LNCaP clone FGC (cell line): ENCODE results near the gene SLC9A5.
A peak's percentile ranks its signal among the peaks of the same experiment; 100 is the strongest.

ENCODE experiments used
- DNase-seq: peaks from one replicate; pipeline ENCODE4 v3.0.0-alpha.2; 2011; ENCODE audit warnings: low read depth
- H3K4me3 ChIP-seq: 2 replicates; pipeline ENCODE4 v1.5.1; 2011; ENCODE audit warnings: mild to moderate bottlenecking, low read depth, low read length, control low read depth
- CTCF ChIP-seq: IDR thresholded peaks from 2 replicates; pipeline ENCODE4 v1.5.1; 2012; ENCODE audit warnings: mild to moderate bottlenecking; ENCODE audit not compliant: control insufficient read depth, insufficient read depth; ENCODE audit errors: extremely low read depth

Gene SLC9A5

DNA sequence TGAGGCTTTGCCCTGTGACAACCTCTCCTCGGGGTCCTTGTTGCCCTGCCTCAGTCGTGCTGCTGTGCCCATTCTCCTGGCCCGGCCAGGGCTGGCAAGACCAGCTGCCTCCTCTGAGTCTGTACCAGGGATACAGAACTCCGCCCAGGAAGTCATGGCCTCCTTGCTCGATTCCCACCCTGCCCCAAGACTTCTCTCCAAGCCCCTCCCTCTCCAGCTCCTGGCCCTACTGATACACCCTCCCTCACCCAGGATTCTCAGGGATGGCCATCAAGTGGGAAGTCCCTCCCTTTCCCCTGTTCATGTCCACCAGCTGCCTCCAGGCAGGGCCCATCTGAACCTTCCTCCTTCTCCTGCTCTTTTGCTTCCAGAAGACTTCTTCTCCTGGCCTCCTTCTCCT is 33.1 kb upstream of the SLC9A5 start:
- H3K4me3 ChIP-seq = no peak overlapping the region
- TF ChIP-seq CTCF = no peak
- DNase-seq = no peak

DNA sequence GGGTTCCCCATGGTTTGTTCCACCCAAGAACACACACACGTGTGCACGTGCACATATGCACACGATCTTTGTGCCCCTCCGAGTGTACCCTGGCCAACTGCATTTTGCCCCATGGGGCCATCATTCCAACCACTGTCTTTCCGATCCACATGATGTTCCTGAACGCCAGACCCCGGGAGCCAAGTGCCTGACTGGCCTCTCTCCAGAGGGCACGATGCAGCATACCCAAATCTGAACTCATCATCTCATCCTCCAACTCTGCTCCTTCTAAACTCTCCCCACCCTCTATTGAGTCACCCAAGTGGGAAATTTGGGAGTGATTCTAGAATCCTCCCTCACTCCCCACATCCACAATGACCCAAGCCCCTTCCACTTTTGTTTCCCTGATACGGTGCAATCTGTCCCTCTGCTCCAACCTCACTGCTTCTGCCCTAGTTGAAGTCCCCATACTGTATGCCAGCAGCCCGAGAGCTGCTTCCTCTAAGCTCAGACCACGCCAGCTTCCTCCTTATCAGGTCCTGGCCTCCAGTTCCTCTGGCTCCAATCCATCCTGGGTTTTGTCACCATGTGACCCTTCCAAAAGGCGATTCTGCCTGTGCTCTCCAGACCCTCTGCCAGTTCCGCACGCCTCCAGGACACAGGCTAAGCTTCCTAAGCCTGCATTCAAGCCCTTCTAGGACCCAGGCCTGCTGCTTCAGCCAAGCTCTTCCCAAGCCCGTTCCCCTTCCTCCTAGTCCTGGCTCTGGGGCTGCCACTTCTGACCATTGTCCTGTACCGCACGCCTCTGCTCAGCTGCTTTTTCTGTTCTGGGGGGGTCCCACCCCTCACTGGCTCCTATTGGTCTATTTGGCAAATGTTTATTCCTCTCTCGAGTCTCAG is 31.9 kb upstream of the SLC9A5 start:
- TF ChIP-seq CTCF = no peak

GRCh38 chr16:67223992-67224391 is 24.8 kb upstream of the SLC9A5 start:
- no peak overlapping the region for H3K4me3 ChIP-seq
- no peak for TF ChIP-seq CTCF
- DNase-seq = peak; percentile 46

More for the DNA sequence above, 31.9 kb upstream of the SLC9A5 start:
- H3K4me3 ChIP-seq = no peak overlapping the region
- DNase-seq = no peak

- TF ChIP-seq CTCF = no peak
- no peak for DNase-seq
- H3K4me3 ChIP-seq = peak overlapping the region; percentile 100
Observed at GRCh38 chr16:67226295-67226803, 22.4 kb upstream of the SLC9A5 start.

DNA sequence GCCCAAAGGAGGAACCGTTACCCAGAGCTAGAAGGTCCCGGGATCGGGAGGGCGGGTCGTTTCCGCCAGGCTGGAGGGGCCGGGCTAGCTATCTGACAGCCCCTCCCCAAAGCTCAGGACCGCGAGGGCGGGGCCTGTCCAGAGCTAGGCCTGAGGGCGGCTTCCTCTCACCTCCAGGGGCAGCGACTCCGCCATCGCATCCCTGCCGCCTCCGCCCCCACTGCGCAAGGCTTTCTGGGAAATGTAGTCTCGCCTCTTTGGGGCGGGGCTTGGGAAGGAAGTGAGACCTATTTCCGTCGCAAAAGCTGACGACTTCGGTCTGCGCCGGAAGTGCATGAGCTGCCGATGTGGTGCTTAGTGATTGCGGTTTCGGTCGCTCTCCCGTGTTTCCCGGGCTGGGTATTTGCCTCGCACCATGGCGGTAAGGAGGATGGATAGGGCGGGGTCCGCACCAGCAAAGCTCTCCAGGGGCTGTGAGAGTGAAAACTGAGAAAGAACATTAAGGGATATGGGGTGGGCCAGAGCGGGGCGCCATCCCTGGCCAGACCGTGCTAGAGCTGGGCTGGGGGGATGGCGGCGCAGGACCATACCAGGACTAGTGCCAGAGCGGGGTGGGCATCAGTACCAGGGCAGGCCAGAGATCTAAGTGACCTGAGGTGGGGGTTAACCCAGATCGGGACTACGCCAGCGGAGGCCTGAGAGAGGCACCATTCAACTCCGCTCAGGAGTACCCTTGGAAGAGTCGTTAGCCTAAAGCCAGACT is 21.8 kb upstream of the SLC9A5 start, which contains the start of gene TMEM208:
TSS of gene TMEM208 (plus strand) at position 327 of the 763 bp plus-strand sequence. CDS start at position 416, 89 bp downstream.
- TF ChIP-seq CTCF = peak; percentile 17; the same call in 1 of the 2 replicates
- peak; percentile 95 for DNase-seq

GRCh38 chr16:67227567-67227921 is 21.2 kb upstream of the SLC9A5 start:
- TF ChIP-seq CTCF = no peak
- DNase-seq = no peak
- peak overlapping the region; percentile 100 for H3K4me3 ChIP-seq

More for the DNA sequence above, 21.8 kb upstream of the SLC9A5 start, which contains the start of gene TMEM208:
- H3K4me3 ChIP-seq = peak within 1 kb of the TSS; percentile 100
